Adrenal gland (tissue), 5 donors: Measurements from ENCODE around the gene RPL36.

Source experiments
- POLR2A ChIP-seq, 2 donors: fragments of 450-650 bp; IDR thresholded peaks; one replicate each; pipeline ENCODE4 v1.6.1; 2017; ENCODE audit warnings: antibody characterized with exemption in 2 of 2, mild to moderate bottlenecking in 2 of 2, moderate library complexity in 1 of 2
- TF ChIP-seq, protein P1 (sequence below), 6 experiments: fragments of 450-650 bp in 4 of 6; fragments of 200-600 bp in 2 of 6; sonication (generic) in 1 of 6; IDR thresholded peaks; 1 replicate in 5 of 6; 2 replicates in 1 of 6; pipeline versions ENCODE4 v1.5.1 to v1.8.0; 2016 to 2021; ENCODE audit warnings: antibody characterized with exemption in 6 of 6, mild to moderate bottlenecking in 2 of 6, moderate library complexity in 1 of 6
- donor health status: DM: no; HTN: no; CAD: no.

DNA sequence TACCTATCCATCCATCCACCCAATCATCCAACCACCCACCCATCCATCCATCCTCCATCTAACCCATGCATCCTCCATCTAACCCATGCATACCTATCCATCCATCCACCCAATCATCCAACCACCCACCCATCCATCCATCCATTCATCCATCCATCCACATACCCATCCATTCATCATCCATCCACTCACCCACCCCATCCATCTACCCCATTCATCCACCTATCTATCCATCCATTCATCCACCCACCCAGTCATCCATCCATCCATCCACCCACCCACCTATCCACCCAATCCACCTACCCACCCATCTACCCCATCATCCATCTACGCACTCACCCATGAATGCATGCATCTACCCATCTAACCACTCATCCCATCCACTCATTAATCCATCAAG lies 16.3 kb upstream of the RPL36 start:
- no peak for TF ChIP-seq POLR2A (IDR thresholded peaks at IDR 0.05)
- TF ChIP-seq, protein P1, sequence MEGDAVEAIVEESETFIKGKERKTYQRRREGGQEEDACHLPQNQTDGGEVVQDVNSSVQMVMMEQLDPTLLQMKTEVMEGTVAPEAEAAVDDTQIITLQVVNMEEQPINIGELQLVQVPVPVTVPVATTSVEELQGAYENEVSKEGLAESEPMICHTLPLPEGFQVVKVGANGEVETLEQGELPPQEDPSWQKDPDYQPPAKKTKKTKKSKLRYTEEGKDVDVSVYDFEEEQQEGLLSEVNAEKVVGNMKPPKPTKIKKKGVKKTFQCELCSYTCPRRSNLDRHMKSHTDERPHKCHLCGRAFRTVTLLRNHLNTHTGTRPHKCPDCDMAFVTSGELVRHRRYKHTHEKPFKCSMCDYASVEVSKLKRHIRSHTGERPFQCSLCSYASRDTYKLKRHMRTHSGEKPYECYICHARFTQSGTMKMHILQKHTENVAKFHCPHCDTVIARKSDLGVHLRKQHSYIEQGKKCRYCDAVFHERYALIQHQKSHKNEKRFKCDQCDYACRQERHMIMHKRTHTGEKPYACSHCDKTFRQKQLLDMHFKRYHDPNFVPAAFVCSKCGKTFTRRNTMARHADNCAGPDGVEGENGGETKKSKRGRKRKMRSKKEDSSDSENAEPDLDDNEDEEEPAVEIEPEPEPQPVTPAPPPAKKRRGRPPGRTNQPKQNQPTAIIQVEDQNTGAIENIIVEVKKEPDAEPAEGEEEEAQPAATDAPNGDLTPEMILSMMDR (IDR thresholded peaks at IDR 0.05) = no peak
